C4-2B (cell line): Measurements from ENCODE around the gene RPS16.

Experiments used
- H3K27ac ChIP-seq: fragments of 450-650 bp; 2 replicates; pipeline ENCODE4 v1.5.1; 2017
- ZFX ChIP-seq: fragments of 450-650 bp; IDR thresholded peaks from 2 replicates; pipeline ENCODE4 v1.6.1; 2017
- TF ChIP-seq, protein P1 (sequence below): fragments of 450-650 bp; conservative IDR thresholded peaks from 2 replicates; pipeline ENCODE4 v1.5.1; 2017; ENCODE audit warnings: mild to moderate bottlenecking

The RPS16 gene

DNA sequence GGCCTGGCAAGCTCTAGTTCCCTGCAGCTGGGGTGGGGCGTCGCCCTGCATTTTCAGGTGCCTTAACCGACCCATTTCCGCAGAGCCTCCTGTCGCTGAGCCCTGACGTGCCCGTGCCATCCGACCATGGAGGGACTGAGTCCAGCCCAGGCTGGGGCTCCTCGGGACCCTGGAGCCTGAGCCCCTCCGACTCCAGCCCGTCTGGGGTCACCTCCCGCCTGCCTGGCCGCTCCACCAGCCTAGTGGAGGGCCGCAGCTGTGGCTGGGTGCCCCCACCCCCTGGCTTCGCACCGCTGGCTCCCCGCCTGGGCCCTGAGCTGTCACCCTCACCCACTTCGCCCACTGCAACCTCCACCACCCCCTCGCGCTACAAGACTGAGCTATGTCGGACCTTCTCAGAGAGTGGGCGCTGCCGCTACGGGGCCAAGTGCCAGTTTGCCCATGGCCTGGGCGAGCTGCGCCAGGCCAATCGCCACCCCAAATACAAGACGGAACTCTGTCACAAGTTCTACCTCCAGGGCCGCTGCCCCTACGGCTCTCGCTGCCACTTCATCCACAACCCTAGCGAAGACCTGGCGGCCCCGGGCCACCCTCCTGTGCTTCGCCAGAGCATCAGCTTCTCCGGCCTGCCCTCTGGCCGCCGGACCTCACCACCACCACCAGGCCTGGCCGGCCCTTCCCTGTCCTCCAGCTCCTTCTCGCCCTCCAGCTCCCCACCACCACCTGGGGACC lies 27.9 kb downstream of the RPS16 start:
- peak overlapping the region; percentile 85 for H3K27ac ChIP-seq
- TF ChIP-seq ZFX = no peak
- TF ChIP-seq, protein P1, sequence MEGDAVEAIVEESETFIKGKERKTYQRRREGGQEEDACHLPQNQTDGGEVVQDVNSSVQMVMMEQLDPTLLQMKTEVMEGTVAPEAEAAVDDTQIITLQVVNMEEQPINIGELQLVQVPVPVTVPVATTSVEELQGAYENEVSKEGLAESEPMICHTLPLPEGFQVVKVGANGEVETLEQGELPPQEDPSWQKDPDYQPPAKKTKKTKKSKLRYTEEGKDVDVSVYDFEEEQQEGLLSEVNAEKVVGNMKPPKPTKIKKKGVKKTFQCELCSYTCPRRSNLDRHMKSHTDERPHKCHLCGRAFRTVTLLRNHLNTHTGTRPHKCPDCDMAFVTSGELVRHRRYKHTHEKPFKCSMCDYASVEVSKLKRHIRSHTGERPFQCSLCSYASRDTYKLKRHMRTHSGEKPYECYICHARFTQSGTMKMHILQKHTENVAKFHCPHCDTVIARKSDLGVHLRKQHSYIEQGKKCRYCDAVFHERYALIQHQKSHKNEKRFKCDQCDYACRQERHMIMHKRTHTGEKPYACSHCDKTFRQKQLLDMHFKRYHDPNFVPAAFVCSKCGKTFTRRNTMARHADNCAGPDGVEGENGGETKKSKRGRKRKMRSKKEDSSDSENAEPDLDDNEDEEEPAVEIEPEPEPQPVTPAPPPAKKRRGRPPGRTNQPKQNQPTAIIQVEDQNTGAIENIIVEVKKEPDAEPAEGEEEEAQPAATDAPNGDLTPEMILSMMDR = no peak

DNA sequence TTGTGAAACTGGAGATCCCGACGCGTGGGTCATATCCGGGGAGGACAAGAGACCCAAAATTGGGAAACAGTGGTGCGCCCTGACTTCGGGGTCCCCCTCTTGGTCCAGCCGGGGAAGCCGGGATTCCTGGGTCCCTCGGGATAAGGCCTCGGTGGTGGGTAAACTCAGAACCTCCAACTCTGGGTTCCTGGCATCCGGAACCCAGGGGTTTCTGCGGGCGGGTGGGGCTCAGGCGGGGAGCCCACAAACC lies 28.4 kb downstream of the RPS16 start:
- peak overlapping the region; percentile 85 for H3K27ac ChIP-seq
- no peak for TF ChIP-seq ZFX
- TF ChIP-seq, protein P1 = no peak

DNA sequence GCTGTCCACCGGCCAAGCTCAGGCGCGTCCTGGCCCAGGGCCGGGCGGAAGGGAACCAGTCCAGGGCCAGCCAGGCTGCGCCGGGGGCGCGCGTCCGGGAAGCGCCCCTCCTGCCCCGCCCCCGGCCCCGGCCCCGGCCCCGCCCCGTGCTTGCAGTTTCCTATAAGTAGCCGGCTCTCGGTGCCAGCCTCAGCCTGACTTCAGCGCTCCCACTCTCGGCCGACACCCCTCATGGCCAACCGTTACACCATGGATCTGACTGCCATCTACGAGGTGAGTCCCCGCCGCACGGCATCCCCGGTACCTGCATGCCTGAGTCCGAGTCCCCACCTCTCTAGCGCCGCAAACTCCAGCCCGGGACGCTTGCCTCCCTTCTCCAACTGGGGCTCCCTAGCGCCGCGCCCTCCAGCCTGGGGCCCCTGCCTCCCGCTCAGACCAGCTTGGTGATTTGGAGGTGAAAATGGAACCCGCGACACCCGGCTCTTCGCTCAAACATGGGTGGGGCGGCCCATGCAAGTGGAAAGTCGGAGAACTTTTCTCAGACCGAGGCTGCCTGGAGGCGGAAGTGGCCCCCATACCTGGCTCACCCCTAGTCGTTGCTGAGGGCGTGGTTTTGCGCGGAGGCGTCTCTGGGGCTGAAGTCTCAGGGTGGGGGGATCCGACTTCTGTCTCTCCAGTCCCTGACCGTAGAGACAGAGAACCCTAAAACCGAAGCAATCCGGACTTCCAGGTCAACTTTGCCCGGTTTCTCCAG lies 28.9 kb downstream of the RPS16 start, which contains the start of gene ZFP36:
TSS of gene ZFP36 (plus strand) at position 192 of the 754 bp plus-strand sequence. CDS start at position 250, 58 bp downstream.
- TF ChIP-seq, protein P1 = no peak
- TF ChIP-seq ZFX = no peak
- H3K27ac ChIP-seq = peak within 1 kb of the TSS; percentile 85

DNA sequence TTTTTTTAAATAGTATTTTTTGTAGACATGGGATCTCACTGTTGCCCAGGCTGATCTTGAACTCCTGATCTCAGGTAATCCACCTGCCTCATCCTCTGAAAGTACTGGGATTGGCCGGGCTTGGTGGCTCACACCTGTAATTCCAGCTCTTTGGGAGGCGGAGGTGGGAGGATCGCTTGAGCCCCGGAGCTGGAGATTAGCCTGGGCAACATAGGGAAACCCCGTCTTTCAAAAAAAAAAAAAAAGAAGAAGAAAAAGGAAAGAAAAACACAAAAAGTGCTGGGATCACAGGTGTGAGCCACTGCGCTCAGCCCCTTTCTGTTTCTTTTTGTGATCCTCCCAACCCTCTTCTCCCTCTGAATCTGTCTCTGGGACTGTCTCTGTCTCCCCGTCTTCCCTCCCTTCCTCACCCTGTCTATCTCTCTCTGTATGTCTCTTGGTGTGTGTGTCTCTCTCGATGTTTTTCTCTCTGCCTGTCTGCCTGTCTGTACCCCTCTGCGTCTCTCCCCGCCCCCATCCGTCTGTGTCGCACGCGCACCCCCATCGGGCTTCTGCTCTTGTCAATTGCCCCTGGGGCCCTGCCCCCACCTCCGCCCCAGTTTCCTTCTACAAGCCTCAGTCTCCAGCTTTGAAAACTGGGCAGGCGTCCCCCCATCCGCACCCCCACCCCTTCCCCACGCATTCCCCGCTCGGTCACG lies 29.6 kb downstream of the RPS16 start:
- TF ChIP-seq, protein P1 = no peak
- TF ChIP-seq ZFX = no peak

DNA sequence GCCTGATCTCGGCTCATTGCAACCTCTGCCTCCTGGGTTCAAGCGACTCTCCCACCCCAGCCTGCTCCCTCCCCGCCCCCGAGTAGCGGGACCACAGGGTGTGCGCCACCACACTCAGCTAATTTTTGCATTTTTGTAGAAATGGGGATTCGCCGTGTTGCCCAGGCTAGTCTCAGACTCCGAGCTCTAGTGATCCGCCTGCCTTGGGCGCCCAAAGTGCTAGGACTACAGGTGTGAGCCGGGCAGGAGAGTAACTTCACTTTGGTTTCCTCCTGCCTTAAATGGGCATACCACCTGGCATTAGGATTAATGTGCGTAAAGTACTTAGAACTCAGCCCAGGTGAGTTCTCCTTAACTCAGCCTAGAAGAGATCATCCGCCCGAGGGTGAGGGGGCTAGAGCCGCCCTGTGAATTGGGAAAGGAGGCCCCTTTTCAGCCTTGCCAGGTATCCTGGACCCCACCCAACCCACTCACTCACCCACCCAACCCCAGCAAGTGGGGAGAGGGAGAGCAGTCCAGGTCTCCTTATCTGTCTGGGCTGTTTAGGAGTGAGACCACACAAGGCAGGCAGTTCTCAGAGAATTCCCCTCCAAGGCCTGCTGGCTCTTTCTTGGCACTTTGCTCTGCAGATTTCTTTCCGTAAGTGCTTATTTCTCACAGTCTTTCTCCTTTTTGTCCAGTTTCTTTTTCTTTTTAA lies 30.3 kb downstream of the RPS16 start:
- no peak overlapping the region; the same call in 1 of the 2 replicates for H3K27ac ChIP-seq
- TF ChIP-seq, protein P1 = no peak
- no peak for TF ChIP-seq ZFX

More for the DNA sequence above, 29.6 kb downstream of the RPS16 start:
- peak overlapping the region; percentile 85 for H3K27ac ChIP-seq

DNA sequence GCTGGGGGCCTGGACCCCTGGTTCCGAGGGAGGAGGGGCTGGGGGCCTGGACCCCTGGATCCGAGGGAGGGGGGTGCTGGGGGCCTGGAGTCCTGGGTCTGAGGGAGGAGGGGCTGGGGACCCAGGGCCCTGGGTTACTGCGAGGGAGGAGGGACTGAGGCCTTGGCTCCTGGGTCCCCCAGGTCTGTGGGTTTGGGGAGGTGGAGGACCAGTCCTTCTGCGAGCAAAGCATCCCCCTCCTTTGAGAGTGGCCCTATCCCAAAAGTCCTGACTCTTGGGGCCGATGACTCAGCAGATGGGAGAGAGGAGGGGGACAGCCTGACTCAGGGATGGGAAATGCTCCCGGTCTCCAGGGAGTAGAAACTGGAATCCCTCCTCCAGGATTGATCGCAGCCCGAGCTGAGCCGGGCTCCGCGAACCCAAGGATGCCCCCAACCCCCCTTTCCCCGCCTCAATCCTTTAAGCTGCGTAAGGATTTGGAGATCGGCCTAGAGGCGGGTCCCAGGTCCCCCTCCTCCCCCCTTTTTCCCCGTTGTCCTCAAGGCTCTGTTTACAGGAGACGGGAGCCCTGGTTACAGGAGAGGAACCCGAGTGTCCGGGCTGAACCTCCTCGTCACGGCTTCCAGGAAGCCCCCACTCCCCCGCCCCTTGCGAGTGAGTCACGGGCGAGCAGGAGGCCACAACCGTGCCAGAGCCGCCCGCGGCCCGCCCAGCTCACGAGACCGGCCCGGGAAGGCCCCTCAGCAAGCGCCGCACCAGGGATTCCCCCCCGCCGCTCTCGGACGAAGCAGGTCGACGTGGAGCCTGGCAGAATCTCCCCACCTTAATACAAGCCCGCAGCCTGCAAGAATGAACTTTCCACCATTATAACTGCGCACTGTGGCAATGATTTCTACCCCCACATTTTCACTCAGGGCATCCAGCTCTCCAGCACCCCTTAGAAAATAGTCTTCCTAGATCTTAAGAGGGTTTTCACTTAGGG lies 32.1 kb downstream of the RPS16 start:
- H3K27ac ChIP-seq = peak overlapping the region; percentile 90
- TF ChIP-seq, protein P1 = no peak
- TF ChIP-seq ZFX = no peak
